IMR-90 (cell line): ENCODE results near the gene C17orf78. TPM values are rescaled to one million over a fixed set of nuclear protein-coding genes. Genes with fewer than 3 reads are reported as not detected.

ENCODE experiments used
- ATAC-seq: fragments of 200-7000 bp; cut with Tn5 transposase; 2 replicates; pipeline ENCODE4 v1.9.1; 2020; ENCODE audit warnings: low read depth, mild to moderate bottlenecking, moderate library complexity
- BruUV-seq: library from RNA; stranded (reverse); fragments of 400-500 nt; replicated peaks from 2 replicates; lab custom pipeline; 2021; lab: Mats Ljungman, UMichigan
- CTCF ChIA-PET: fragments of 300-600 bp; formaldehyde crosslinking; extraction: SDS; loops from one replicate; lab custom pipeline; 2021; ENCODE audit warnings: antibody characterized with exemption; lab: Yijun Ruan, JAX
- POLR2A ChIA-PET: fragments of 300-600 bp; sonication (Branson Sonifier 250); formaldehyde crosslinking; loops from one replicate; lab custom pipeline; 2022; ENCODE audit warnings: antibody characterized with exemption; ENCODE audit not compliant: unreplicated experiment; lab: Charles Lee
- DNase-seq: peaks from one replicate; pipeline ENCODE4 v3.0.0; 2013
- H2AFZ ChIP-seq: replicated peaks from 2 replicates; pipeline ENCODE3; 2013; ENCODE audit warnings: low read length, mild to moderate bottlenecking; ENCODE audit not compliant: poor library complexity
- H2AK5ac ChIP-seq: 2 replicates; pipeline ENCODE4 v1.6.1; 2013; ENCODE audit warnings: low read depth, low read length, inconsistent platforms
- H2AK9ac ChIP-seq: replicated peaks from 2 replicates; pipeline ENCODE3; 2013; ENCODE audit warnings: mild to moderate bottlenecking, low read depth, low read length, moderate library complexity; ENCODE audit not compliant: poor library complexity
- H2BK120ac ChIP-seq: 2 replicates; pipeline ENCODE4 v1.6.1; 2013; ENCODE audit warnings: low read depth, low read length, inconsistent platforms
- H2BK15ac ChIP-seq: 3 replicates; pipeline ENCODE4 v1.6.1; 2013; ENCODE audit warnings: low read depth, low read length, inconsistent platforms
- H2BK20ac ChIP-seq: 2 replicates; pipeline ENCODE4 v1.6.1; 2013; ENCODE audit warnings: low read depth, mild to moderate bottlenecking, inconsistent platforms, low read length, moderate library complexity
- H2BK5ac ChIP-seq: 2 replicates; pipeline ENCODE4 v1.6.1; 2013; ENCODE audit warnings: mild to moderate bottlenecking, low read depth, low read length, inconsistent platforms; ENCODE audit not compliant: poor library complexity, severe bottlenecking
- H3K14ac ChIP-seq: replicated peaks from 2 replicates; pipeline ENCODE4 v1.6.1; 2013; ENCODE audit warnings: low read depth, low read length, inconsistent platforms
- H3K18ac ChIP-seq: 2 replicates; pipeline ENCODE4 v1.6.1; 2013; ENCODE audit warnings: low read depth, low read length, control low read depth
- H3K23ac ChIP-seq: 2 replicates; pipeline ENCODE4 v1.6.1; 2013; ENCODE audit warnings: low read depth, low read length, inconsistent platforms
- H3K27ac ChIP-seq: 2 replicates; pipeline ENCODE4 v1.5.1; 2013; ENCODE audit warnings: mild to moderate bottlenecking, control low read depth, low read length; ENCODE audit not compliant: insufficient read depth
- H3K27me3 ChIP-seq: 2 replicates; pipeline ENCODE4 v1.6.1; 2013; ENCODE audit warnings: low read length; ENCODE audit not compliant: control insufficient read depth, insufficient read depth
- H3K36me3 ChIP-seq: 2 replicates; pipeline ENCODE4 v1.6.1; 2013; ENCODE audit warnings: low read length, mixed read lengths; ENCODE audit not compliant: control insufficient read depth, insufficient read depth
- H3K4ac ChIP-seq: 2 replicates; pipeline ENCODE4 v1.6.1; 2013; ENCODE audit warnings: low read depth, low read length, inconsistent platforms
- H3K4me1 ChIP-seq: 2 replicates; pipeline ENCODE4 v1.6.1; 2013; ENCODE audit warnings: low read length, mixed read lengths; ENCODE audit not compliant: control insufficient read depth, insufficient read depth
- H3K4me2 ChIP-seq: 2 replicates; pipeline ENCODE4 v1.6.1; 2013; ENCODE audit warnings: low read depth, mild to moderate bottlenecking, control low read depth, low read length, moderate library complexity
- H3K4me3 ChIP-seq: 2 replicates; pipeline ENCODE4 v1.5.1; 2013; ENCODE audit warnings: low read depth, mild to moderate bottlenecking, control low read depth, low read length, moderate library complexity; ENCODE audit not compliant: insufficient read depth
- H3K56ac ChIP-seq: 2 replicates; pipeline ENCODE4 v1.6.1; 2013; ENCODE audit warnings: low read length, inconsistent platforms; ENCODE audit not compliant: insufficient read depth; ENCODE audit errors: extremely low read depth
- H3K79me1 ChIP-seq, 2 experiments: 2 replicates each; pipeline ENCODE4 v1.6.1; 2013; ENCODE audit warnings: low read length in 2 of 2, inconsistent platforms in 1 of 2, low read depth in 1 of 2
- H3K9ac ChIP-seq: 2 replicates; pipeline ENCODE4 v1.6.1; 2013; ENCODE audit warnings: low read depth, low read length, control low read depth
- H3K9me1 ChIP-seq: 2 replicates; pipeline ENCODE4 v1.6.1; 2013; ENCODE audit warnings: low read length, inconsistent platforms; ENCODE audit not compliant: insufficient read depth
- H3K9me3 ChIP-seq: 2 replicates; pipeline ENCODE4 v1.6.1; 2013; ENCODE audit warnings: low read length; ENCODE audit not compliant: control insufficient read depth, insufficient read depth
- H4K20me1 ChIP-seq: 2 replicates; pipeline ENCODE4 v1.6.1; 2013; ENCODE audit warnings: low read length, inconsistent platforms; ENCODE audit not compliant: insufficient read depth
- H4K5ac ChIP-seq: 2 replicates; pipeline ENCODE4 v1.6.1; 2013; ENCODE audit warnings: mild to moderate bottlenecking, low read depth, low read length, control low read depth
- H4K8ac ChIP-seq, 2 experiments: 2 replicates each; pipeline ENCODE4 v1.6.1; 2013; ENCODE audit warnings: low read depth in 2 of 2, low read length in 2 of 2, control low read depth in 1 of 2, inconsistent platforms in 1 of 2
- H4K91ac ChIP-seq: 2 replicates; pipeline ENCODE4 v1.6.1; 2013; ENCODE audit warnings: low read depth, low read length, inconsistent platforms; ENCODE audit not compliant: insufficient read depth
- CEBPB ChIP-seq: IDR thresholded peaks from 2 replicates; pipeline ENCODE4 v1.6.1; 2012; ENCODE audit warnings: low read depth, low read length, improper control_type of control experiment
- CHD1 ChIP-seq: IDR thresholded peaks from 2 replicates; pipeline ENCODE4 v1.6.1; 2012; ENCODE audit warnings: low read depth, low read length, improper control_type of control experiment
- CTCF ChIP-seq: conservative IDR thresholded peaks from 2 replicates; pipeline ENCODE4 v1.5.1; 2012; ENCODE audit warnings: mild to moderate bottlenecking, low read depth, low read length, improper control_type of control experiment
- FOS ChIP-seq: fragments of 150-350 bp; IDR thresholded peaks from 2 replicates; pipeline ENCODE4 v1.6.1; 2016; ENCODE audit warnings: low read depth, low read length
- MAFK ChIP-seq: IDR thresholded peaks from 2 replicates; pipeline ENCODE4 v1.6.1; 2012; ENCODE audit warnings: low read depth, low read length, improper control_type of control experiment
- MAZ ChIP-seq: IDR thresholded peaks from 2 replicates; pipeline ENCODE4 v1.6.1; 2012; ENCODE audit warnings: low read depth, mild to moderate bottlenecking, low read length, improper control_type of control experiment, moderate library complexity, borderline replicate concordance
- POLR2A ChIP-seq: IDR thresholded peaks from 2 replicates; pipeline ENCODE4 v1.6.1; 2012; ENCODE audit warnings: mild to moderate bottlenecking, low read depth, low read length
- RAD21 ChIP-seq: IDR thresholded peaks from 2 replicates; pipeline ENCODE4 v1.6.1; 2012; ENCODE audit warnings: low read length, improper control_type of control experiment
- RCOR1 ChIP-seq: IDR thresholded peaks from 2 replicates; pipeline ENCODE4 v1.6.1; 2012; ENCODE audit warnings: mild to moderate bottlenecking, low read length, improper control_type of control experiment; ENCODE audit not compliant: insufficient replicate concordance
- RFX5 ChIP-seq: IDR thresholded peaks from 2 replicates; pipeline ENCODE4 v1.8.0; 2012; ENCODE audit warnings: low read depth, mild to moderate bottlenecking, low read length, moderate library complexity
- WGBS, 2 experiments: methylation state at CpG; one replicate each; pipeline versions ENCODE4 v1.1.5 to v1.1.7; 2013; ENCODE audit warnings: missing lambda C conversion rate in 2 of 2; ENCODE audit not compliant: insufficient read length in 1 of 2; ENCODE audit errors: extremely low coverage in 2 of 2; 5-methylcytosine and 5-hydroxymethylcytosine counted together
- dilution Hi-C: fragments of 300-500 bp; cut with HindIII; formaldehyde crosslinking; loops from one replicate; pipeline ENCODE4 v1.14.3; 2018; ENCODE audit warnings: low sequenced_read_pairs; ENCODE audit not compliant: unreplicated experiment
- in situ Hi-C: fragments of 300-500 bp; cut with MboI; formaldehyde crosslinking; loops from 3 replicates; pipeline ENCODE4 v1.14.3; 2019; ENCODE audit warnings: low sequenced_read_pairs, inconsistent platforms, mixed read lengths
- intact Hi-C: fragments of 100-400 bp; cut with micrococcal nuclease; formaldehyde crosslinking; loops from 2 replicates; pipeline ENCODE4 v1.10.0; 2022
- polyA plus RNA-seq, 3 experiments: library from polyadenylated mRNA; depleted of rRNA; stranded (reverse); fragments of >200 nt; gene quantifications; 2 replicates each; pipeline ENCODE4 v1.2.3, GENCODE V29; 2012; ENCODE audit warnings: low replicate concordance in 1 of 3
- total RNA-seq: library from RNA; depleted of rRNA; stranded (reverse); fragments of >200 nt; gene quantifications from 2 replicates; pipeline ENCODE4 v1.2.3, GENCODE V29; 2012

The C17orf78 gene
- total and polyA plus RNA-seq, 2 of the 4 experiments (the other 2 are of a cell fraction), result not detected

GRCh38 chr17:37340804-37341203 is 35.0 kb upstream of the C17orf78 start:
- H4K20me1 ChIP-seq, result no peaks in the 10 kb centered on the region
- no peak overlapping the region for H2BK5ac ChIP-seq
- no peaks in the 10 kb centered on the region for H3K27me3 ChIP-seq
- DNase-seq, result no peak
- no peak for ATAC-seq
- H3K4ac ChIP-seq, result no peak overlapping the region
- H3K18ac ChIP-seq, result no peak overlapping the region
- H3K27ac ChIP-seq, result no peak overlapping the region
- no peak overlapping the region for H4K91ac ChIP-seq
- no peak overlapping the region for H4K5ac ChIP-seq
- H3K79me1 ChIP-seq, result peaks cover 0 to 40% of the 10 kb centered on the region in 2 experiments; a peak in 2 of 4 replicates
- no peak overlapping the region for H2AFZ ChIP-seq
- H2BK15ac ChIP-seq, result no peak overlapping the region
- H3K14ac ChIP-seq, result no peak overlapping the region
- H2AK9ac ChIP-seq, result no peak overlapping the region
- H3K9me3 ChIP-seq, result no peaks in the 10 kb centered on the region
- H3K4me1 ChIP-seq, result no peaks in the 10 kb centered on the region
- ChIA-PET CTCF (interaction anchor here (0.5 kb wide), 1 partner anchor 65 kb away, joined by 3 read pairs; no protein-coding TSS in a partner anchor), POLR2A (no interaction called here)
- no CpG with 5 or more reads among the region's 2 CpGs for WGBS, 2 experiments
- 0 out of 2 replicates have a peak, but pooled peaks cover 3% of the 10 kb centered on the region for H3K9me1 ChIP-seq
- H3K36me3 ChIP-seq, result peaks cover 4% of the 10 kb centered on the region
- no peak overlapping the region for H4K8ac ChIP-seq
- H3K56ac ChIP-seq, result no peak overlapping the region
- no TSS peak for BruUV-seq
- no peak overlapping the region for H3K4me2 ChIP-seq
- no peak overlapping the region for H3K23ac ChIP-seq
- dilution Hi-C loops (no loop called here), intact Hi-C loops (no loop called here), in situ Hi-C loops (no loop called here)
- TF ChIP-seq POLR2A (no peak), MAZ (no peak), RCOR1 (no peak), CEBPB (no peak), FOS (no peak), CTCF (no peak), CHD1 (no peak), RAD21 (no peak), RFX5 (no peak), MAFK (no peak)
- H2AK5ac ChIP-seq, result no peak overlapping the region
- no peak overlapping the region for H3K4me3 ChIP-seq
- no peak overlapping the region for H2BK20ac ChIP-seq
- no peak overlapping the region for H2BK120ac ChIP-seq
- no peak overlapping the region for H3K9ac ChIP-seq
